WI38 (cell line): Measurements from ENCODE around the gene CTSA.

Experiments
- H3K4me3 ChIP-seq: 2 replicates; pipeline ENCODE4 v1.5.1; 2011; ENCODE audit warnings: low read depth, mild to moderate bottlenecking, control low read depth, low read length
- TF ChIP-seq, protein P1 (sequence below): IDR thresholded peaks from 2 replicates; pipeline ENCODE4 v1.5.1; 2012; ENCODE audit warnings: low read depth, mild to moderate bottlenecking, control low read depth, low read length

CTSA gene

DNA sequence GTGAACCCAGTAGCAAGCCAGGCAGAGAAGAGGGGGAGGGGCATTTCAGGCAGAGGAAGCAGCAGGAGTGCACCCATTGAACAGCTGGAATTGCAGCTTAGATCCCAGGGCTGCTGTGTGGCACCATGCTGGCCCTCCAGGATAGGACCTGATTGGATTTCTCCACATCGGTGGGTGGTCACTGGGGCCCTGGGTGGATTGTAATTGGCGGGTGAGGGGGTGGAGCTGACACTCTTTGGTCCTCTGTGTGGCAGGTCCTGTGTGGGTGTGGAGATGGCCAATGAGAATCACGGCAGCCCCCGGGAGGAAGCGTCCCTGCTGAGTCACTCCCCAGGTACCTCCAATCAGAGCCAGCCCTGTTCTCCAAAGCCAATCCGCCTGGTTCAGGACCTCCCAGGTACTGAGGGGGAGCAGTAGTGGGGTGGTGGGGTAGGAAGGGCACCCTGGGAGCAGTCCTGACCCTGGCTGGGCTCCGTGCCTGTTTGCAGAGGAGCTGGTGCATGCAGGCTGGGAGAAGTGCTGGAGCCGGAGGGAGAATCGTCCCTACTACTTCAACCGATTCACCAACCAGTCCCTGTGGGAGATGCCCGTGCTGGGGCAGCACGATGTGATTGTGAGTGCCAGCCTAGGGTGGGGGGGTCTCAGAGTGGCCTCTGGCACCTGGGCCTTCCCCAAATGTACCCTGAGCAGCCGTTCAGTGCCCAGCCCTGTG lies 47.7 kb downstream of the CTSA start:
- TF ChIP-seq, protein P1, sequence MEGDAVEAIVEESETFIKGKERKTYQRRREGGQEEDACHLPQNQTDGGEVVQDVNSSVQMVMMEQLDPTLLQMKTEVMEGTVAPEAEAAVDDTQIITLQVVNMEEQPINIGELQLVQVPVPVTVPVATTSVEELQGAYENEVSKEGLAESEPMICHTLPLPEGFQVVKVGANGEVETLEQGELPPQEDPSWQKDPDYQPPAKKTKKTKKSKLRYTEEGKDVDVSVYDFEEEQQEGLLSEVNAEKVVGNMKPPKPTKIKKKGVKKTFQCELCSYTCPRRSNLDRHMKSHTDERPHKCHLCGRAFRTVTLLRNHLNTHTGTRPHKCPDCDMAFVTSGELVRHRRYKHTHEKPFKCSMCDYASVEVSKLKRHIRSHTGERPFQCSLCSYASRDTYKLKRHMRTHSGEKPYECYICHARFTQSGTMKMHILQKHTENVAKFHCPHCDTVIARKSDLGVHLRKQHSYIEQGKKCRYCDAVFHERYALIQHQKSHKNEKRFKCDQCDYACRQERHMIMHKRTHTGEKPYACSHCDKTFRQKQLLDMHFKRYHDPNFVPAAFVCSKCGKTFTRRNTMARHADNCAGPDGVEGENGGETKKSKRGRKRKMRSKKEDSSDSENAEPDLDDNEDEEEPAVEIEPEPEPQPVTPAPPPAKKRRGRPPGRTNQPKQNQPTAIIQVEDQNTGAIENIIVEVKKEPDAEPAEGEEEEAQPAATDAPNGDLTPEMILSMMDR: no peak
- H3K4me3 ChIP-seq: no peak overlapping the region

DNA sequence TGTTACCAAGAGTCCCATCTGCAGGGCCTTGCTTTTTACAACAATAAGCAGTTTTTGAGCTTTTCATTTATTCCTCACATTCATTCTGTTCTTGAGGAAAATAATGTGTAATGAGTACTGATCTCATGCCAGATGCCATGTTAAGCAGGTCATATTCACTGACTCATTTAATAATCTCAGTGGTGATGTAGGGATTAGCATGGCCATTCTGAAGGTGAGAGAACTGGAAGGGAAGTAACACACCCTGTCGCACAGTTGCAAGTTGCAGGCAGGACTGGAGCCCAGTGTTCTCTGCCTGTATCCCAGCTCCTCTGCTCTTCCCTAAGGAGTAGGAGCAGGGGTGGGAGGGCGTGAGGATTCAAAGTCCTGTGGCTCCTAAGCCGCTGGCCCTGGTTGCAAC lies 48.9 kb downstream of the CTSA start:
- no peak overlapping the region for H3K4me3 ChIP-seq
- TF ChIP-seq, protein P1: no peak

DNA sequence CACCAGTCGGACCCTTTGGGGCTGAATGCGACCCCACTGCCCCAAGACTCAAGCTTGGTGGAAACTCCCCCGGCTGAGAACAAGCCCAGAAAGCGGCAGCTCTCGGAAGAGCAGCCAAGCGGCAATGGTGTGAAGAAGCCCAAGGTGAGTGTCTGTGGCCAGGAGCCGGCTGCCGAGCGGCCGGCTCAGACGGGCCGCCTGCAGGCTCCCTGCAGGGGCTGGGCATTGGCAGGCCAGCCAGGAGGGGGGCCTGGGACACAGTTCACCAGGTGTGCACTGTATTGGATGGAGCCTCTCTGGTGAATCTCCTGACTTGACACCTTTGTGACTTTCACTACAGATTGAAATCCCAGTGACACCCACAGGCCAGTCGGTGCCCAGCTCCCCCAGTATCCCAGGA lies 49.3 kb downstream of the CTSA start:
- no peak overlapping the region for H3K4me3 ChIP-seq
- TF ChIP-seq, protein P1: no peak

DNA sequence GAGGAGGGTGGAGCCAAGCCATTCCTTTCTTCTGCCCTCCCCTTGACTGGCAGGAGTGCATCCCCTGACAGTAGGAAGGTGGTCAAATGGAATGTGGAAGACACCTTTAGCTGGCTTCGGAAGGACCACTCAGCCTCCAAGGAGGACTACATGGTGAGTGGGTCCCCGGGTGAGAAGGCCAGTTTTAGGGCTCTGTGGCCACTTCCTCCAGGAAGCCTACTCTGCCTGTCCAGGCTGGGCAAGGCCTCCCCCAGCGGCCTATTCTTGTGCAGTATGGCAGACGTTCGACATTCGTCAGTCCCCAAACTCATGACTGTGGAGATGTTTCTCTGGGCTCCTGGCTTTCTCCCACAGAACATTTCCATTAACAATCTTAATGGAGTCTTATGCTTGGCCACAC lies 52.5 kb downstream of the CTSA start:
- TF ChIP-seq, protein P1: no peak
- H3K4me3 ChIP-seq: no peak overlapping the region

DNA sequence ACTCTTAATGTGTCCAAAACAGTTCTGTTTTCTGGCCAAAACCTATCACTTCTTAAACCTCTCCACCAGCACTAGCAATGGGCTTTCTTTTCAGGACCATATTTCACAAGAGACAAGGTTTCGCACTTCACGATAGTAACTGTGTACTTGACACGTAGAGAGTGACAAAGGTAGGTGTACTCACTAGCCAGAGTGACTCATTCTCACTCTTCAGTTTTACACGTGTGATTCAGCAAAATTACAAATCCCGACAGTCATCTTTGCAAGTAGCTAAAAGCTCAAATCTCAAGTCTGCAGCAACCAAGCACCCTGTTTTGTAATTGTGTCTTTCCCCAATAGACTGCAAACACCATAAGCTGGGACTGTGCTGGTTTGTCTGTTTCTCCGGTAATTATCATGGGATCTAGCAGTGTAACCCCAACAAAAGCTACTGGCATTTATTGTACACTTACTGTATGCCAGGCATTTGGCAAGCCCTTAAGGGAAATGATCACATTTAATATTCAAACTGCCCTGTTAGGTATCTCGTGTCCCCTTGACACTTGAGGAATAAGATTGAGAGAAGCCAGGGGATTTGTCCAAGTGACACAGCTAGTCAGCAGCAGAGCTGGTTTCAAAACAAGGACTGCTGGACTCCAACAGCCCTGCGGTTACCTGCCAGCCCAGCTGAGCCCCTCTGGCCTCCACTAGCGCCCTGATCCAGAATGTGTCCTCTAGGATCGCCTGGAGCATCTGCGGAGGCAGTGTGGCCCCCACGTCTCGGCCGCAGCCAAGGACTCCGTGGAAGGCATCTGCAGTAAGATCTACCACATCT lies 53.2 kb downstream of the CTSA start:
- no peak overlapping the region for H3K4me3 ChIP-seq
- TF ChIP-seq, protein P1: no peak

DNA sequence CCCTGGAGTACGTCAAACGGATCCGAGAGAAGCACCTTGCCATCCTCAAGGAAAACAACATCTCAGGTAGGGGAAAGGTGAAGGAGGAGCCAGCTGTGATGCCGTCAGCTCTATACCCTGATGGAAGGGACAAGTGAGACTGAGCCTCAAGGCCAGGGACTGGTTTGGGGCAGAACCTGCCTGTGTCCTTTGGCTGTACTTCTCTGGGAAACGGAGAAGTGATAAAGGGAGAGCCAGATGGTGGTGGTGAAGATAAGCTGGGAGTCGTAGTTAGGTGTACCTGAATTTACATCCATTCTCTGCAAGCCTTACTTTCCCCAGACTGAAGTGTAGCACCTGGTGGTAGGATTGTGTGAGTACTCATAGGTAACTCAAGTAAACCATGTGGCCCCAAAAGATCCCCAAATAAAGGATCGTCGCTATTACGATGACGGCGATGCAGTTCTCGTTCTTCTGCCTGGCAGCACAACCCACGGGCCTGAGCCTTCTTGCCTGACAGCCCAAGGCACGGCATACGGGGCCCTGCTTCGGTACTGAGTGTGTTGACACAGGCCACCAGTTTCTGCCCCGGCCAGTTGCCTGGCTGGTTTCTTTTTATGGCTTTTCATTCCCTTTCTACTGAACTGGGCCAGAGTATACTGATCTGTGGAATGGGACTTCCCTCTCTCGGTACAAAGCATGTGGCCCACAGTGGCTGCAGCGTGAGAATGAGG lies 54.0 kb downstream of the CTSA start:
- no peak overlapping the region for H3K4me3 ChIP-seq
- TF ChIP-seq, protein P1: no peak
